Stimulated activated CD8-positive, alpha-beta memory T cell treated with anti-CD3 and anti-CD28 coated beads, Interleukin-15, amount 100 ng/mL, for 1 hour (primary cell): ENCODE data around the gene WWC2.
"Not testable (repeated sequence)": the region's sequence is repeated elsewhere in the genome, so short reads cannot be mapped to it uniquely, and the experiment has no call there.

Source experiments
- DNase-seq: peaks from one replicate; pipeline ENCODE4 v3.0.0-alpha.2; 2020; ENCODE audit warnings: low read depth

WWC2 gene

GRCh38 chr4:183172881-183173280 lies 73.8 kb downstream of the WWC2 start:
- no peak for DNase-seq

GRCh38 chr4:183173580-183174526 lies 74.8 kb downstream of the WWC2 start:
- no peak for DNase-seq

GRCh38 chr4:183175631-183176232 lies 76.7 kb downstream of the WWC2 start:
- no peak for DNase-seq

DNA sequence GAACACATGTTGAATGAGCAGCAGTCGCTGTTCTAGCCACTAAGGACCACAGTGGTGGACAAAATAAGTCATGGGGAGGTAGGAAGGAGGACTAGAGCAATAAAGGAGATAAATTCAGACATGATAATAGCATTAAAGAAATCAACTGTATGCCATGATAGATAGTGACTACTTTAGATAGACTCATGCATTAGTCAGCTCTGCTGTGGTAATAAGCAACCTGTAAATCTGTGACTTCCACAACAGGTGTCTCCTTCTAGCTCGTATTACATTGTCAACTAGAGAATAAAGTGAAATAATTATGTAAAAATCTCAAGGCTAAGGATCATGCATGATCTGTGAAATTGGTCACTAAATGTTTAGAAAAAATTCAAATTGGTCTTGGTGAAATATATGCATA lies 77.9 kb downstream of the WWC2 start:
- DNase-seq = no peak

- DNase-seq = no peak
These were observed 79.1 kb downstream of the WWC2 start for GRCh38 chr4:183178201-183178600.

GRCh38 chr4:183180096-183180495 lies 81.0 kb downstream of the WWC2 start:
- no peak for DNase-seq

GRCh38 chr4:183180621-183181020 lies 81.6 kb downstream of the WWC2 start:
- no peak for DNase-seq

- DNase-seq = no peak
These were observed 82.0 kb downstream of the WWC2 start for GRCh38 chr4:183181081-183181480.

DNA sequence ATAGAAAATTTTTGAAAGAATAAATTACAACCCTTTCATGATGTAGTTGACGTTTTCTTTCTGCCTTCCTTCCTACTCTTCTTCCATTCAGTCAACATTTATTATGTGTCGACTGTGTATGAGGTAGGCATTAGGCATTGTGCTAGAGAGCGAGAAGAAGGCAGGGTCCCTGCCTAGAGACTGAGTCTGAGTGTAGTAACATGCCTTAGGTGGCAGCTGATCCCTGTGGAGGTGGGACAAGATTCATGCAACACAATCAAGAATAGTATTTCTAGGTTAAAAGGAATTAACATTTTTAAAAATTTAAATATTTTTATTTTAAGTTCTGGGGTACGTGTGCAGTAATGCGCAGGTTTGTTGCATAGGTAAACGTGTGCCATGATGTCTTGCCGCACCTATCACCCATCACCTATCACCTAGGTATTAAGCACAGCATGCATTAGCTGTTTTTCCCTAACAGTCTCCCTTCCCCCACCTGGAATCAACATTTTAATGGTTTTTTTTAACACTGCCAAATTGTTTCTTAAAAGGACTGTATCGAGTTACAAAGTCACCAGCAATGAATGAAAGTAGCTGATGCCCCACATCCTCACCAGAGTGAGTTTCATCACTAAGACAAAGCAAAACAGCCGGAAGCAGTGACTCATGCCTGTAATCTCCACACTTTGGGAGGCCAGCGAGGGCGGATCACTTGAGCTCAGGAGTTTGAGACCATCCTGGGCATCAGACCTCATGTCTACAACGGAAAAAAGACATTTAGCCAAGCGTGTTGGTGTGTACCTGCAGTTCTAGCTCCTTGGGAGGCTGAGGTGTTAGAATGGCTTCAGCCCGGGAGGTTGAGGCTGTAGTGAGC lies 84.0 kb downstream of the WWC2 start:
- no peak for DNase-seq

GRCh38 chr4:183183906-183184535 lies 85.0 kb downstream of the WWC2 start:
- no peak for DNase-seq

GRCh38 chr4:183185018-183185417 lies 86.0 kb downstream of the WWC2 start:
- DNase-seq = no peak

GRCh38 chr4:183185559-183185958 lies 86.5 kb downstream of the WWC2 start:
- no peak for DNase-seq

GRCh38 chr4:183186813-183187212 lies 87.8 kb downstream of the WWC2 start:
- no peak for DNase-seq

DNA sequence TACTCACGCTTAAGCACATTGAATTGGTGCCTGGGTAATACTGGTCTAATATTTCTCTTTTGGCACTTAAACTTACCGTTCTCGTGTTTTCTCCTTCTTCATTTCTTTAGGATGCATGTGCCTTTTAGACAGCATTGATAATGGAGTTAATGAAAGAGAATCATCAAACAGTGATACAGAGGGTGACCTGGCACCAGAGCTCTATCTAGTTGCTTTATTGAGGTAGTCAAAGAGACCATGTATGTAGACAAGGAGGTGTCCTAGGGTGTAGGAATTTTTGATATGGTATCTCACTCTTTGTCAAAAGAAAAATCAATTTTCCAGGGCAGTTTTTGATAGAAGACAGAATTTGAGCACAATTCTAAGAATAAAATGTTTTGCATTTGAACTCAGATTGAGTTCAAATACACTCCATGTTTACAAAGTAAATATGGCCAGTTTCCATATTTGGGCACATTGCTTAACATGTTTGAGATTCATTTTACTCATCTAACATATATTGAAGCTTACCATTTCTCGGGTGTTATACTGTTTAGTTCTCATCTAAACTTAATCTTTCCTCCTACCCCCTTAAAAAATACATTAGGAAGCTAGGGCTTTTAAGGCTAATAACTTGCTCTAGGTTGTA lies 92.0 kb downstream of the WWC2 start:
- no peak for DNase-seq

GRCh38 chr4:183191630-183192029 lies 92.6 kb downstream of the WWC2 start:
- no peak for DNase-seq

DNA sequence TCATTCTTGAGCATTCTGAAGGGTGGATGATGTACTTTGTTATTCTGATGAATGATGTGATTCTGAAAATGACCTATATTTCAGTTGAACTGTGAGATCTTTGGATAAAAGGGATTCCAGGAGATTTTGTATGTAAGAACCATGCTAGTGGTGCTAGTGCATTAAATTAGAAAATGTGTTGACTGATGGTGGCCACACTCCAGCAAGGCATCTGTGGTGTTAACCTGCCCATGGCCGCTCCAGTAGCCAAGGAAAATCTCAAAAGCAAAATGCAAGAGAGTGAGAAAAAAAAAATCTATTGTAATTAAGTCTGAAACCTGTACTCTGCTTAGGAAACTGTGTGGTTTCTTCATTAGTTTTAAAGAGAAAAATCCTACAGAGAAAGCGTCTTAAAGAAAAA lies 93.5 kb downstream of the WWC2 start:
- no peak for DNase-seq

DNA sequence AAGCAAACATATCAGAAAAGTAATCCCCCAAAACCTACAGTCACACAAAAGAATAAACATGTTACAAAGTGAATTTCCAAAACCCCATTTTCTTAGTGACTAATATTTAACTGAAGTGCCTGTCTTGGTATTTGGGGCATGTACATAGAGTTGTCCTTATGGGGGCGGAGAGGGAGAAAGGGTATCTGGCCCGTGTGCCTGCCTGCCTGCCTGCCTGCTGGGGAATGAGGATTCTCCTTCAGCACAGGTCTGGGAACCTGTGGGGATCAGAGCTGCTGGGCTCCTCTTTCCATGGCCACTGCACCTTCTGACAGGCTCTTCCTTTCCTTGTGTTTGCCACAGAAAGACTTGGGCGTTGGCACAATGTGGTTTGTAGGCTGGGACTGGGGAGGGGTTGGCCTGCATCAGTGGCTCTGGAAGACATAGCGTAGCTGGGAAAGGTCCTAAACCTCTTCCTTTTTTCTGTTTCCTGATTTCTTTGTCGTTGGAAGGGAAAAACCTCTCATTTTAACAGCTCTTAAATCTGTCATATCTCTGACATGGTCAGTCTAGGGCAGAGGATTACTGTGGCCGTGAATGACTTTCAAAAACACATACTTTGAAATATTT lies 94.8 kb downstream of the WWC2 start:
- DNase-seq = not testable (repeated sequence)

- no peak for DNase-seq
These were observed 96.5 kb downstream of the WWC2 start for GRCh38 chr4:183195534-183195933.

- DNase-seq = no peak
These were observed 98.1 kb downstream of the WWC2 start for GRCh38 chr4:183197140-183197539.

DNA sequence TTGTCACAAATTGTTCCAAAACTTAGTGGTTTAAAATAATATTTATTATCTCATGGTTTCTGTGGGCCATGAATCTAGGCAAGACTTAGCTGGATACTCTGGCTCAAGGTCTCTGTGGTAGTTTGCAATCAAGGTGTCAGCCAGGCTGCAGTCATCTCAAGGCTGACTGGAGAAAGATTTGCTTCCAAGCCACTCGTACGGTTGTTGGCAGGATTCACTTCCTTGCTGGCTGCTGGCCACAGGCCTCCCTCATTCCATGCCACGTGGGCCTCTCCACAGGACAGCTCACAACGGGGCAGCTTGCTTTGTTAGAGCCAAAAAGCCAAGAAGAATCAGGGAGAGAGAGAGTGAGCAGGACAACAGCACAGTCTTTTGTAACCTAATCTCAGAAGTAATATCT lies 101.4 kb downstream of the WWC2 start:
- DNase-seq = no peak

- no peak for DNase-seq
These were observed 102.3 kb downstream of the WWC2 start for GRCh38 chr4:183201331-183201730.
